ENCODE results near the gene C1orf226.

C1orf226 gene

DNA sequence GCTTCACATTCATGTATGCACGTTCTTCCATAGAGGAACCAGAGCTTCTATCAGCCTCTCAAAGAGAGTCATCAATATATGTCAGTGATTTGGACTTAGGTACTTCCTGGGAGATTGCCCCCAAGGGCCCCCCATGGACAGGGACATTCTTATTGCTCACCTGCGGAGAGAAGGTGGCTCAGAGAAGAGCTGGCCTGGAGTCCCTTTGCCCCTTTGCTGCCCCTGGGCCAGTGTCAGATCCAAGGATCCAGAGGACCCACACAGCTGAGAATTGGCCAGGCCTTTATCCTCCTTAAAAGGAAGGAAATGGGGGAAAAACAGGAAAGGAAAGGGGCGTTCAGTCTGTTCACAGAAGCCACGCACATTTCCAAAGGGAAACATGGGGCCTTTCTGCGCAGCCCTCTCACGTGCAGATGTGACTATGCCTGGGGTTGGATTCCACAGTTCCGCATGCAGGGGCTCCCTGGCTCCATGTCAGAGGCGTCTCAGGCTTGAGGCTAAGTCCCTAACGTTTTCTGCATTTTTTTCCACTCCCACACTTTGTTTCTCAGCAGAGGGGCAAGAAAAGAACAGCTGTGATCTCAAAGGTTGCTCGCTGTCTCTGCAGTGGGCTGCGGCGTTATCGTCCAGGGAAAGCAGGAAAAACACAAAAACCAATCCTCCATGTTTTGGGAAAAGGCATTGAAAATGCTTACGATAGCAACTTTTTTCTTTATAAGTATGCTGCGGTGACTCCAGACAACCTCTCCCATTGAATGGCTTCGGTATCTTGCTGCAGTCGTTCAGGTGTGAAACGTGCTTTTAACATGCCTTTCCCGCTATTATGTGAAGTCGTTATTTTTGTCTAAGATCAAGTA, 5.9 kb downstream of the C1orf226 start:
- TF ChIP-seq, protein P1, sequence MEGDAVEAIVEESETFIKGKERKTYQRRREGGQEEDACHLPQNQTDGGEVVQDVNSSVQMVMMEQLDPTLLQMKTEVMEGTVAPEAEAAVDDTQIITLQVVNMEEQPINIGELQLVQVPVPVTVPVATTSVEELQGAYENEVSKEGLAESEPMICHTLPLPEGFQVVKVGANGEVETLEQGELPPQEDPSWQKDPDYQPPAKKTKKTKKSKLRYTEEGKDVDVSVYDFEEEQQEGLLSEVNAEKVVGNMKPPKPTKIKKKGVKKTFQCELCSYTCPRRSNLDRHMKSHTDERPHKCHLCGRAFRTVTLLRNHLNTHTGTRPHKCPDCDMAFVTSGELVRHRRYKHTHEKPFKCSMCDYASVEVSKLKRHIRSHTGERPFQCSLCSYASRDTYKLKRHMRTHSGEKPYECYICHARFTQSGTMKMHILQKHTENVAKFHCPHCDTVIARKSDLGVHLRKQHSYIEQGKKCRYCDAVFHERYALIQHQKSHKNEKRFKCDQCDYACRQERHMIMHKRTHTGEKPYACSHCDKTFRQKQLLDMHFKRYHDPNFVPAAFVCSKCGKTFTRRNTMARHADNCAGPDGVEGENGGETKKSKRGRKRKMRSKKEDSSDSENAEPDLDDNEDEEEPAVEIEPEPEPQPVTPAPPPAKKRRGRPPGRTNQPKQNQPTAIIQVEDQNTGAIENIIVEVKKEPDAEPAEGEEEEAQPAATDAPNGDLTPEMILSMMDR (conservative IDR thresholded peaks at IDR 0.05; ENCODE audit: low read depth, low read length) = no peak
- H3K4me3 ChIP-seq (ENCODE audit: low read depth, low read length) = no peak overlapping the region
- no peak for DNase-seq (ENCODE audit: low read depth)

GRCh38 chr1:162388083-162388594, 6.6 kb downstream of the C1orf226 start:
- no peak for DNase-seq (ENCODE audit: low read depth)
- TF ChIP-seq, protein P1 (conservative IDR thresholded peaks at IDR 0.05; ENCODE audit: low read depth, low read length) = no peak
- no peak overlapping the region for H3K4me3 ChIP-seq (ENCODE audit: low read depth, low read length)

DNA sequence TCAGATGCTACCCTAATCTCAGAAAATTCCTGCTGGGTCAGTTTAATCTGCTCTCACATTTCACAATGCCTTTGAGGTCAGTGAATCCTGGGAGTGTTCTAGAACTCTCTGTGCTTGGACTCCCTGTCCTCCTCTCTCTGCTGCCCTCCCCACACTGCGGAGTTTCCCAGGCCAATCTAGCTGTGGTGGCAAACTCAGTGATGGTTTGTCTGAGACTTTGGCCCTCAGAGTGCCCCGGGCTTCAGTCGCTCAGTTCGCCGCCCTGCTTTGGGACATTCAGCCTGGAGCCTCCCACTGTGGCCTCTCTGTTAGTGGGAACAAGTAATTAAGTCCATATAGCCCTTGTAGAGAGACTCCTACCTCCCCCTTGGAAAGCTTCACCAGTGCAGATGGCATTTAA, 7.1 kb downstream of the C1orf226 start:
- TF ChIP-seq, protein P1 (conservative IDR thresholded peaks at IDR 0.05; ENCODE audit: low read depth, low read length) = no peak
- peak; percentile 69 for DNase-seq (ENCODE audit: low read depth)
- no peak overlapping the region for H3K4me3 ChIP-seq (ENCODE audit: low read depth, low read length)

DNA sequence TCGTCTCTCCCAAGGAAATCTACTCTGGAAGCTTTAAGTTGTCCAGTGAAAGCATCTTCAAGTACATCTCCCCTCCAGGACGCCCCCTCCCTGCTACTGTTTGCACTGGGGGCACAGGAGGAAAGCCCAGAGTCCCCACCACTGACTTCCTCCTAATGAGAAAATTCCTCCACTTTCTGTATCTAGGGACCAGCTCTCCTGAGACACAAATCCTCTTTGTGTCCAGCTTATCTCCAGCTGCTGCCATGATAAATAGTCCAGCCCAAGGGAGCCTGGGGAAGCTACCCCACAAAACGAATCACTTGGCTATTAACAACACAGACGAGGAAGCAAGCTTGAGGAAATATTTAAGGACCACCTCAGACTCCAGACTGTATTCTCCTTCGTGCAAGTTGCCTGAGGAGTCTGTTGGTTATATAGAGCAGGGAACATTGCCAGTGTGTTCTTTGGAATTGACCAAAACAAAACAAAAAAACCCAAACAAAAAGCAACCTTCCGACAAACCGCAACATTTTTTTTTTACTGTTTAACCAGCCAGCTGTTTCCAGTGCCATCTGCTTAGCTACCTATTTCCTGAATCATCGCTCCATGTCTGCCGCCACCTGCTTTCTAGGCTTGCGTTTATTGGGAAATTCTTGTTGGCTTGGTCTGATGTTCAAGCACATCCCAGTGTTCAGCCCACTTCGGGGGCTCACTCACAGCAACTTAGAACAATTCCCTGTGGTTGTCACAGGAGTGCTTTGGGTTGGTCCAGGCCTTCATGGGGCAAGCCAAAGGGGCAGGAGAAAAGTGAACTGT, 7.7 kb downstream of the C1orf226 start:
- TF ChIP-seq, protein P1 (conservative IDR thresholded peaks at IDR 0.05; ENCODE audit: low read depth, low read length) = no peak
- peak; percentile 73 for DNase-seq (ENCODE audit: low read depth)
- no peak overlapping the region for H3K4me3 ChIP-seq (ENCODE audit: low read depth, low read length)

DNA sequence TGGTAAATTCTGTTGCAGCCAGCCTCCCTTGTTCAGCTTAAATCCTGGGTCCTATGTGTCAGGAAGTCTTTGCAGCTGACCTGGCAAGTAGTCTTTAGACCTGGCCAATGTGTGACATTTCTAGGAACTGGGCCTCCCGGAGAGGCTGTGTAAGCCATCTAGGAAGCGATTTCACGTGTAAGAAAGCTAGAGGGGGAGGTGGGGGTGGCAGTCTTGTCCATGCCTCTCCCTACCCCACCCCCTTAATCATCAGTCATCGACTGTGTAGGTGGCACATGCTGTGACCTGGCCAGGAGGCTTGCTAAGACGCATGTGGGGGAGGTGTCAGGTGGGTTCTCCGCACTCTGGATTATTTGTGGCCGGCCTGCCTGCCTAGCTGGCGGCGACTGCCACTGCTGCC, 8.4 kb downstream of the C1orf226 start:
- no peak overlapping the region for H3K4me3 ChIP-seq (ENCODE audit: low read depth, low read length)
- no peak for DNase-seq (ENCODE audit: low read depth)
- TF ChIP-seq, protein P1 (conservative IDR thresholded peaks at IDR 0.05; ENCODE audit: low read depth, low read length) = no peak

DNA sequence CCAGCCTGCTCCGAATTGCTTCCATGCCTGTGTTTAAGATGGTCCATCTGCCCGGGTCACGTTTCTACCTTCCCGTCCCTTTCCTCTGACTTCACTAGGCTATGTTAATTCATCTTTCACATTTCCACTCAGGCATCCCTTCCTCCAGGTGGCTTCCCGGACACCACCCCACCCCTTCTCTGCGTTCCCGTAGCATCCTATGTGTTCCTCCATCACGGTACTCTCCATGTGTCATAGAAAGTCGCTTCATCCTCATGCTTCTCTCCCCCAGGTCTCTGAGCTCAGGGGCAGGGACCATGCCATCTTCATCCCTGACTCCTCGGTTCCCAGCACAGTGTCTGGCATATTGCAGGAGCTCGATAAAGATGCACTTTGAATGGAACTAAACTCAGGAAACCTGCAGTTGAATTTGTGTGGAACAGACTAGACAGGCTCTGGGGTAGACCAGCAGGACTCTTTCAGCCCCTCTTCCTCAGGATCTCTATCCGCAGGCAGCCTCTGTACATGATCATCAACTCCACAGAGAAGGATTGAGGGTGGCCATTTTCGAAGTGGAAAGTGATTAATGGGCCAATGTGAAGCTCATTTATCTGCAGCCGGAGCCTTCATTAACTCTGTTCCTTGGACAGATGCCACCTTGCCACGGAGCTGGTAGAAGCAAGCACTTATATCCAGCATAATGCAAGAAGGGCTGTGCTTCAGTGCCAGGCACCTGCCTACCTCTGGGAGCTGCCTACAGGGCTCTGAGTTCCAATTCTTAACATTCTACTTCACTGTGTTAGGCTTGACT, 9.1 kb downstream of the C1orf226 start:
- H3K4me3 ChIP-seq (ENCODE audit: low read depth, low read length) = no peak overlapping the region
- TF ChIP-seq, protein P1 (conservative IDR thresholded peaks at IDR 0.05; ENCODE audit: low read depth, low read length) = no peak
- no peak for DNase-seq (ENCODE audit: low read depth)
